ENCODE measurements around the gene DIP2C.
"Not testable (repeated sequence)": the region's sequence is repeated elsewhere in the genome, so short reads cannot be mapped to it uniquely, and the experiment has no call there.

The DIP2C gene

GRCh38 chr10:639751-640672 lies 49.5 kb downstream of the DIP2C start:
- DNase-seq, result no peak

DNA sequence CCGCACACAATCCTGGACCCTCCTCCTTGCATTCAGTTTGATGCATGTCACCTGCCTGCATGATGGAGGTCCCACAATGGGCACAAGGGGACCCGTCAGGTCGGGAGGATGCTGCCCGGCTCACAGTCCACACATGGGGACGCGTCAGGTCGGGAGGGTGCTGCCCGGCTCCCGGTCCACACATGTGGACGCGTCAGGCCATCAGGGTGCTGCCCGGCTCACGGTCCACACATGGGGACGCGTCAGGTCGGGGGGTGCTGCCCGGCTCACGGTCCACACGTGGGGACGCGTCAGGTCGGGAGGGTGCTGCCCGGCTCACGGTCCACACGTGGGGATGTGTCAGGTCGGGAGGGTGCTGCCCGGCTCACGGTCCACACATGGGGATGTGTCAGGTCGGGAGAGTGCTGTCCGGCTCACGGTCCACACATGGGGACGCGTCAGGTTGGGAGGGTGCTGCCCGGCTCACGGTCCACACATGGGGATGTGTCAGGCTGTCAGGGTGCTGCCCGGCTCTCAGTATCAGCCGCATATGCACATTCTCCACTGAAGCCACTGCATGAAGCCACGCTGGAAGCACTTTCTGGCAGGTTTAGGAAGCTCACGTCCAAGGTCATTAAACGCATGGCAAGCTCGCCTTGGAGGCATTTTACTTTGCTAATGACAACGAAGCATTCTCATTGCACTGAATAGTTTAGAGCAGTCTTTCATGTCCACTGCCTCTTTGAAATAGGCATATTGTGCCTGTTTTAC lies 50.3 kb downstream of the DIP2C start:
- DNase-seq, result no peak

DNA sequence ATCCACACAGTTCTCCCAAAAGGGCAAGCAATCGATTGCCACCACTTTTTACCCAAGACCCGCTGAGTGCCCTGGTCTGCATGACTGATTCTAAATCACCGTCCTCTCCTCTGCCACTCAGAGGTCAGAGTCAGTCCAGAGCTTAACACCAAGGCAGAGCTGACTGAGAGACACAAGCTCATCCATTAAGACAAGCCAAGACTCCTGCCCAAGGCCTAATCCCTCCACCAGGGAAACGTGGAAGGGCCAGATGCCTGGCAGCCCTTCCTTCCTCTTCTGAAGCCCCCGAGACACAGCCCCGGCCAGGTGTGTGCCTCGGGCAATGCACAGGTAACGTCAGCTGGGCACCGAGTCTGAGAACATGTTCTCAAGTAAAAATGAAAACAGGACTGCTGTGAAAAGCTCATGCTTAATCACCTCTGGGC lies 51.7 kb downstream of the DIP2C start:
- DNase-seq, result no peak

GRCh38 chr10:637221-637620 lies 52.2 kb downstream of the DIP2C start:
- no peak for DNase-seq

DNA sequence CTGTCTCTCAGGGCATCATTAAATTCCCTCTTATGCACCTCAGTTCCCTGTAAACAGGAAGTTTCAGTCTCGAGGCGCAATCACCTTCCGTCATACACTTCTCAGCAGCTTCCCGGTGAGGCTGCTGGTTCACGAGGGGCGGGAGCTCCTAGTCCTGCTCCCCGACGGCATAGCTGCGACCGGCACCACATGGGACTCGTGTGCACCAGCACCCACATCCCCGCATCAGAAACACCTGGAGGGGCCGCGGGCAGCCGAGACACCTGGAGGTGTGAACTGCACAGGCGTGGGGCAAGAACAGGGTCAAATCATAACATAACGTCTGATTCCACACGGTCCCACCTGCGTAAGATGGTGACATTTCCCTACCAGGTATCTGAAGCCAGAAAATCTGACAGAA lies 52.7 kb downstream of the DIP2C start:
- no peak for DNase-seq

DNA sequence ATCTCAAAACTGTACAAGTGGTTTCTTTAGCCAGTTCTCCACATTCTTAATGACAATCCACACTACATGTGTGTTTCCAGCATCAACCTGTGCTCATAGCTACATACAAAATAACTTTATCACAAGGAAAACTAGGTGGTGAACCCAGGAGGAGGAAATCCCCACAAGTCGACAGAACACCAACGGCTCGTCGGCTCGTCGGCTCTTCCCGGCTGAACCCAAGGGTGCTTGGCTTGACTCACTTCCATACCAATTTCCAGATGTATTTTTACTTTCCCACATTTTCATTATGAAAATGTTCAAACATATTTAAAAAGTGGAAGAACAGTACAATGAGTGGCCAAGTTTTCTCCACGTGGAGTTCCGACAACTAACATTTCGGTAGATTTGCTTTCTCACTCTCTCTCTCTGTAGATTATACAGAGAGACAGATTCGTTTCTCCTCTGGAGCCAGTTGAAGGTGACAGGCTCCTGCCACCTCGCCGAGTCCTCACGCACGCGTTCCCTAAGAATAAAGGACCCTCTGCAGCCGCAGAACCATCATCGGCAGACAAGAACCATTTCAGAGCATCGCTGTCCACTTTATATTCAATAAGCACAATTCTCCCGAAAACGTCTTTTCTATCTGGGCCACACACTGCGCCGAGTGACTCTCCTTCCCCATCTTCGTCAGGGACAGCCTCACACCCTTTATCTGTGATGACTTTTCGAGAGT lies 53.3 kb downstream of the DIP2C start:
- no peak for DNase-seq

DNA sequence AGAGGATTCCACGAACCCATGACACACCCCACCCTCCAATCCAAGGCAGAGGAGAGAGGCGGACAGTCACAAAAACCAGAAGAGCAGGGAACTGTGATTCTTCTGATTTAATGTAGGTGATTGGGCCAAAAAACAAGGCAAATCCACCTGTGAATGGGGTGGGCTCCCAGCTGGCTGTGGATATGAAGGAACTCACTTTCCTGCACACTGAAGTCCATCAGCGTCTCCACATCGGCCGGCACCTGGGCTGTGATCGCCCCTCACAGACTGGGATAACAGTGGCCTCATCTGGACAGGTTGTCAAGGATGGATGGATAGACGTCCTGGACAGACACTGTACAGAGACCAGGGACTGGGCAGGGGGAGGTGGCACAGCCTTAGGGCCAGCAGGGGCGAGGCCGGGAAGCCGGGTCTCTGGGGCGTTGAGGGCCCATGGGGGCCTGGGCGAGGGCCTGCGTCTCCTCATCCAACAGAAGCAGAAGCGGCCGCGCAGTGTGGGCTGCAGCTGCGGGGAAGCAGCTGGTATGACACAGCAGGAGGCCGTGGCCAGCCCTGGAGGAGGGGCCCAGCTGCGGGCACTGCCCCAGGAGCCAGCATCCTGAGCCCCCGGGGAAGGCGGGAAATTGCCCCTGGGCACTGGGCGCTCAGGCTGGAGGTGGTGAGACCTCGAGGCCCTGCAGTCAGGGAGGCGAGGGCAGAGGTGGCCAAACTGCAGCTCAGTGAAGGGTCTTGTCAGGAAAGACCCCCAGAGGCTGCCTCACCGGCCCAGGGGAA lies 54.2 kb downstream of the DIP2C start:
- no peak for DNase-seq

DNA sequence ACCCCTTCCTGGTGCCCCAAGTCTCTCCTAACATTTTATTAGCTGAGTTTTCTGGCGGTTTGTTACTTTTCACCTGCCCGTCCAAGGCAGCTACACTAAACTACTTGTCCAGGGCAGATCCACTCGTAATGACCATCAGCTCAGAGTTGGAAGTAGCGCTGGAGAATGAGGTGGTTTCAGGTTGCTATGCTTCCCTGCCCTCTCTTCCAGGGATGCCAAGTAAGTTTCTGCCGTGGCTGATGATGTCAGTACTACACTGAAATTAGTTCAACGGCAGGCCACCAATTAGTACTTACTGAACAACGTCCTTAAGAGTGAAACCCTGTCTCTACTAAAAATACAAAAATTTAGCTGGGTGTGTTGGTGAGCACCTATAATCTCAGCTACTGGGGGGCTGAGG lies 55.2 kb downstream of the DIP2C start:
- no peak for DNase-seq

DNA sequence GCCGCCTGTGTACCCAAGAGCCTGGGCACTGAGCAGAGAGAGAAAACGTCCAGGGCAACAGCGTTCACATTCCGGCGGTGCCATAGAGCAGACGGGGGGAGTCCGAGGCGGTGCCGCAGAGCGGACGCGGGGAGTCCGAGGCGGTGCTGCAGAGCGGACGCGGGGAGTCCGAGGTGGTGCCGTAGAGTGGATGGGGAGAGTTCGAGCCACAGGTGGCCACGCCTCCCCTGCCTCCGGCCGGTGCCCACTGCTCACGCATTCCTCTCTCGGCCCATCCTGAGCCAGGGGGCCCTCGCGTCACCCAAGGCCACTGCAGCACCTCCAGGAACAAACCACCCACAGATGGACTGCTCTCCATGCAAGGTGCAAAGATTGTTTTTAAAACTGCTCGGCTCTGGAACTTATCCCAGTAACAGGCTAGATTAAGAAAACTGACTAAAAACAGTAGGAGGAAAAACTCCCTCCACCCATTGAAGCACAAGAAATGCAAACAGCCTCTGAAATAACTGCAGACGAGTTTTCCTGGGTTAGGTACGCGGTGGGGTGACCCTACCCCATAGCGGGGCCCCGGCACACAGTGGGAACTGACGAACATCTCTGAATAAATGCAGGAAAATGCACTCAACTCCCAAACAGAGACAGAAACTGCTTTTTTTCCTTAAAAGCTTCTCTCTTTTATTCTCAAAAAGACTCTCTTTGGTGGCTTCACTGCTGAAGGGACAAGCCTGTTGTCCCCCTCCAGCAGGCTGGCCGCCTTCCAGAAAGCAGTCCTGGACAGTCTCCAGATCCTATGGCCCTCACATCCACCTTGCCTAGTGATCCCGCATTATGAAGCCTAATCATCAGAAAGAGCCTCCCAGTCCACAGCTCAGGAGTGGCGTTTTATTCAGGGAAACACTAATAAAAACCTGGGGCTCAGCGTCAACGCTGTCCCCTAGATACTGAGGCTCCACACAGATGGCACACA lies 55.9 kb downstream of the DIP2C start:
- no peak for DNase-seq

DNA sequence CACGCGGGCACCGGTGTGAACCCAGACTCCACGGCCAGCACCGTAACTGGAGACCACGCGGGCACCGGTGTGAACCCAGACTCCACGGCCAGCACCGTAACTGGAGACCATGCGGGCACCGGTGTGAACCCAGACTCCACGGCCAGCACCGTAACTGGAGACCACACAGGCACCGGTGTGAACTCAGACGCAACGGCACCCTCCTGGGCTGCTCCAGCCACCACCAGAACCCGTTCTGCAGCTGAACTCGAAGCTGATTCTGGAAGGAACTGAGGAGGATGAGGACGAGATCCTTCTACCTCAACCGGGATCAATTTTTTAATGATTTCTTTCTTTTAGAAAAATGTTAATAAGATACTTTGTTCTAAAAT lies 56.7 kb downstream of the DIP2C start:
- not testable (repeated sequence) for DNase-seq

DNA sequence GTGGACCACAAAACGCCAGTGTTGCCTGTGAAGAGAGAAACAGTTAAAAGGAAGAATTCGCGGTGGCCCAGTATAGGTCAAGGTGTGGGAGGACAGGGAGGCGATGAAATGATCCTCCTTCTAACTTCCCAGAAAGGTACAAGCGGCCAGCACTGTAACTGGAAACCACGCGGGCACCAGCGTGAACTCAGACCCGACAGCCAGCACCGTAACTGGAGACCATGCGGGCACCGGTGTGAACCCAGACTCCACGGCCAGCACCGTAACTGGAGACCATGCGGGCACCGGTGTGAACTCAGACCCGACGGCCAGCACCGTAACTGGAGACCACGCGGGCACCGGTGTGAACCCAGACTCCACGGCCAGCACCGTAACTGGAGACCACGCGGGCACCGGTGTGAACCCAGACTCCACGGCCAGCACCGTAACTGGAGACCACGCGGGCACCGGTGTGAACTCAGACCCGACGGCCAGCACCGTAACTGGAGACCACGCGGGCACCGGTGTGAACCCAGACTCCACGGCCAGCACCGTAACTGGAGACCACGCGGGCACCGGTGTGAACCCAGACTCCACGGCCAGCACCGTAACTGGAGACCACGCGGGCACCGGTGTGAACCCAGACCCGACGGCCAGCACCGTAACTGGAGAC lies 57.2 kb downstream of the DIP2C start:
- not testable (repeated sequence) for DNase-seq

- DNase-seq, result no peak
Measured at GRCh38 chr10:631266-631665, 58.2 kb downstream of the DIP2C start.

GRCh38 chr10:630581-631073 lies 58.8 kb downstream of the DIP2C start:
- DNase-seq, result no peak

- no peak for DNase-seq
Measured at GRCh38 chr10:629186-629998, 60.1 kb downstream of the DIP2C start.

GRCh38 chr10:628386-629045 lies 61.0 kb downstream of the DIP2C start:
- no peak for DNase-seq

DNA sequence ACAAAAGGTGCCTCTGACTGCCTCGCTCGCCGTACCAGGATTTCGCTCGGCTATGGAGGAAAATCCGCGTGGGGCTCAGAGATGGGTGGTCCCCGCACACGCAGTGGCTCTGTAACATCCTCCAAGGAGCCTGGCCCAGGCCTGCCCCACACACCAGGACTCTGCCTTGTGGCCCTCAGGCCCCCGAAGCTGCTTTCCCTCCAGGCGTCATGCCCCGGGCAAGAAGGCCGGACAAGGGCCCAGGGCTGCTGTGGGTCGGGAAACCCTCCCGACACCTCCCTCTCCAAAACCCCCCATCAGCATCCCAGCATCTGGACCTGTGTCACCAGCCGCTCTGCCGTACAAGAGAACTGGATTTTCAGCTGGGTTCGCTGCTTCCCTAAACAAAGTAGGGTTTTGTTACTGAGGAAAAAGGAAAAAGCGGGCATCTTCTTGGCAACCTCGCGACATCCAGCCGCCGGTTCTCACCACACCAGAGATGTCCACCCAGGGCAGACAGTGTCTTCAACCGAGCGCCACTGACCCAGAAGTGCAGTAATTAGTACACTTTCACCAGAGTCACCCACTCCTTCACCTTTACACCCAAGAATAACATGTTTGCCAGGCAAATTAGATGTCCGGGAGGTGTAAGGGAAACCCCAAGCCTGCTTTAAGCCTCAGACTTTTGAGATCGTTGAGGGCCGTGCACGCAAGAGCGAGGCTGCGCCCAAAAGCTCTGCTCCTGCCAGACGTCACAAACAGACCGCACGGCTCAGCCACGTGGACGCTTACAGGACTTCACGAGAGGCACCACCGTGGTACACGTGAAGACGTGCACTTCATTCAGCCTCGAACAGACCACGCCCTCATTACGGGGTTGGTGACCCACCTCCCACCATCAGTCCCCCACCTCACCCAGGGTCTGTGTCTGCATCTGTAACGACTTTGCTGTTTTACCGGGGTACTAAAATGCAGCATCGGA lies 62.2 kb downstream of the DIP2C start:
- DNase-seq, result no peak

- no peak for DNase-seq
Measured at GRCh38 chr10:625751-626711, 63.4 kb downstream of the DIP2C start.

Measured in activated CD4-positive, alpha-beta T cell treated with anti-CD3 and anti-CD28 coated beads, Interleukin-2, Interleukin-6, amounts not matched to agents 100 ng/mL and 50 ng/mL, durations not matched to agents 16 hours and 8 hours (primary cell).